Endothelial cell of umbilical vein (primary cell): ENCODE measurements around the gene ANXA2R. TPM values are rescaled to one million over a fixed set of nuclear protein-coding genes. Genes with fewer than 3 reads are reported as not detected.
A peak's percentile ranks its signal among the peaks of the same experiment; 100 is the strongest.

ENCODE experiments used
- BruUV-seq: library from RNA; stranded (reverse); fragments of 400-500 nt; replicated peaks from 2 replicates; lab custom pipeline; 2021; lab: Mats Ljungman, UMichigan
- CTCF ChIA-PET: fragments of 300-600, 350-600 bp; sonication (Branson Sonifier 250); formaldehyde crosslinking; loops from one replicate; lab custom pipeline; 2021; ENCODE audit warnings: antibody characterized with exemption, inconsistent platforms; lab: Charles Lee
- POLR2A ChIA-PET: fragments of 300-600, 350-600 bp; sonication (Branson Sonifier 250); formaldehyde crosslinking; loops from one replicate; lab custom pipeline; 2021; ENCODE audit warnings: antibody characterized with exemption, inconsistent platforms; lab: Charles Lee
- DNase-seq: peaks from one replicate; pipeline ENCODE4 v3.0.0-alpha.2; 2011; ENCODE audit warnings: low read depth, low spot score
- FAIRE-seq: peaks from 2 replicates; lab custom pipeline; 2011; peaks lifted over from hg19 to GRCh38; lab: Jason Lieb, UNC
- H2AFZ ChIP-seq: 2 replicates; pipeline ENCODE4 v1.6.0; 2012; ENCODE audit warnings: low read depth, low read length, control low read depth, inconsistent platforms
- H3K27ac ChIP-seq: 2 replicates; pipeline ENCODE4 v1.5.1; 2011; ENCODE audit warnings: low read depth, mild to moderate bottlenecking, control low read depth, low read length, moderate library complexity; ENCODE audit not compliant: insufficient read depth
- H3K27me3 ChIP-seq, 2 experiments: 2 replicates each; pipeline versions ENCODE4 v1.6.0 to v1.6.1; 2011; ENCODE audit warnings: low read length in 2 of 2, mixed read lengths in 1 of 2; ENCODE audit not compliant: control insufficient read depth in 2 of 2, insufficient read depth in 2 of 2
- H3K36me3 ChIP-seq, 2 experiments: 2 replicates in 1 of 2; 3 replicates in 1 of 2; pipeline ENCODE4 v1.5.1; 2011; ENCODE audit warnings: low read length in 2 of 2, mild to moderate bottlenecking in 1 of 2, moderate library complexity in 1 of 2; ENCODE audit not compliant: control insufficient read depth in 2 of 2, insufficient read depth in 2 of 2; ENCODE audit errors: extremely low read depth in 1 of 2
- H3K4me1 ChIP-seq: 3 replicates; pipeline ENCODE4 v1.5.1; 2011; ENCODE audit warnings: mild to moderate bottlenecking, low read length; ENCODE audit not compliant: control insufficient read depth, insufficient read depth; ENCODE audit errors: extremely low read depth
- H3K4me2 ChIP-seq: 2 replicates; pipeline ENCODE4 v1.6.1; 2011; ENCODE audit warnings: low read length, control low read depth, mixed read lengths; ENCODE audit not compliant: insufficient read depth
- H3K4me3 ChIP-seq, 3 experiments: fragments of 200-600 bp in 1 of 3; sonication (generic), shearing (Covaris generic) in 1 of 3; replicated peaks in 1 of 3; 2 replicates each; pipeline ENCODE4 v1.5.1; 2011 to 2016; ENCODE audit warnings: control low read depth in 3 of 3, low read length in 3 of 3, mild to moderate bottlenecking in 2 of 3, inconsistent platforms in 1 of 3, low read depth in 1 of 3, moderate library complexity in 1 of 3; ENCODE audit not compliant: insufficient read depth in 1 of 3
- H3K79me2 ChIP-seq: 2 replicates; pipeline ENCODE4 v1.6.0; 2012; ENCODE audit warnings: low read length, inconsistent platforms; ENCODE audit not compliant: control insufficient read depth, insufficient read depth
- H3K9ac ChIP-seq: replicated peaks from 2 replicates; pipeline ENCODE3; 2011; ENCODE audit warnings: low read length, control low read depth; ENCODE audit not compliant: insufficient read depth; ENCODE audit errors: extremely low read depth
- H3K9me1 ChIP-seq: replicated peaks from 3 replicates; pipeline ENCODE4 v1.6.0; 2011; ENCODE audit warnings: mild to moderate bottlenecking, low read length; ENCODE audit not compliant: control insufficient read depth, insufficient read depth; ENCODE audit errors: extremely low read depth
- H3K9me3 ChIP-seq: replicated peaks from 2 replicates; pipeline ENCODE4 v1.5.1; 2012; ENCODE audit warnings: low read length, inconsistent platforms; ENCODE audit not compliant: control insufficient read depth, insufficient read depth
- H4K20me1 ChIP-seq: replicated peaks from 2 replicates; pipeline ENCODE3; 2011; ENCODE audit warnings: mild to moderate bottlenecking, low read length; ENCODE audit not compliant: control insufficient read depth, insufficient read depth; ENCODE audit errors: extremely low read depth
- EZH2 ChIP-seq: IDR thresholded peaks from 2 replicates; pipeline ENCODE4 v1.6.1; 2012; ENCODE audit warnings: borderline replicate concordance, low read depth, mild to moderate bottlenecking, moderate library complexity, low read length, inconsistent platforms; ENCODE audit not compliant: severe bottlenecking
- GATA2 ChIP-seq: IDR thresholded peaks from 2 replicates; pipeline ENCODE4 v1.7.0; 2011; ENCODE audit warnings: low read depth, mild to moderate bottlenecking, moderate library complexity, mixed read lengths, low read length; ENCODE audit not compliant: insufficient read length, insufficient read depth
- JUN ChIP-seq: IDR thresholded peaks from 2 replicates; pipeline ENCODE4 v1.6.1; 2011; ENCODE audit warnings: borderline replicate concordance, low read depth; ENCODE audit not compliant: insufficient read length, insufficient read depth
- POLR2A ChIP-seq: IDR thresholded peaks from 2 replicates; pipeline ENCODE4 v1.6.1; 2012; ENCODE audit warnings: low read depth, mild to moderate bottlenecking, control low read depth, low read length
- POLR2AphosphoS5 ChIP-seq: IDR thresholded peaks from 2 replicates; pipeline ENCODE4 v1.6.1; 2012; ENCODE audit warnings: low read depth, mild to moderate bottlenecking, control low read depth, low read length, moderate library complexity; ENCODE audit not compliant: insufficient read depth
- dilution Hi-C: fragments of 300-500 bp; cut with MboI; formaldehyde crosslinking; loops from one replicate; pipeline ENCODE4 v1.15.0; 2019; ENCODE audit warnings: low sequenced_read_pairs; ENCODE audit not compliant: extremely low pct_ligation_motif_present
- intact Hi-C: fragments of 100-400 bp; cut with micrococcal nuclease; formaldehyde crosslinking; loops from one replicate; pipeline ENCODE4 v1.10.0; 2022
- polyA plus RNA-seq, 4 experiments: library from polyadenylated mRNA; depleted of rRNA in 3 of 4; stranded (reverse) in 3 of 4; unstranded in 1 of 4; fragments of >200 nt; gene quantifications; 2 replicates each; pipeline versions ENCODE4 v1.2.1 to v1.2.3, GENCODE V29; 2011 to 2012; ENCODE audit warnings: missing spikeins in 1 of 4
- total RNA-seq: library from RNA; stranded (reverse); gene quantifications from 2 replicates; pipeline ENCODE4 v1.2.3, GENCODE V29; 2021
- TF ChIP-seq, protein P1 (sequence below), 2 donors: IDR thresholded peaks; 1 replicate in 1 of 2; 2 replicates in 1 of 2; pipeline ENCODE4 v1.5.1; 2011; ENCODE audit warnings: low read length in 2 of 2, mild to moderate bottlenecking in 2 of 2, moderate library complexity in 2 of 2, control low read depth in 1 of 2, inconsistent platforms in 1 of 2, low read depth in 1 of 2; ENCODE audit not compliant: insufficient read depth in 1 of 2; ENCODE audit errors: extremely low read depth in 1 of 2
- TF ChIP-seq, protein P2 (sequence below): IDR thresholded peaks from 2 replicates; pipeline ENCODE4 v1.6.1; 2011; ENCODE audit not compliant: insufficient read depth, insufficient read length

The ANXA2R gene
- total and polyA plus RNA-seq, 2 donors (not counting 3 experiments of a cell fraction or from before 2014, with no cell fraction given): 6.6 to 10.4 TPM

DNA sequence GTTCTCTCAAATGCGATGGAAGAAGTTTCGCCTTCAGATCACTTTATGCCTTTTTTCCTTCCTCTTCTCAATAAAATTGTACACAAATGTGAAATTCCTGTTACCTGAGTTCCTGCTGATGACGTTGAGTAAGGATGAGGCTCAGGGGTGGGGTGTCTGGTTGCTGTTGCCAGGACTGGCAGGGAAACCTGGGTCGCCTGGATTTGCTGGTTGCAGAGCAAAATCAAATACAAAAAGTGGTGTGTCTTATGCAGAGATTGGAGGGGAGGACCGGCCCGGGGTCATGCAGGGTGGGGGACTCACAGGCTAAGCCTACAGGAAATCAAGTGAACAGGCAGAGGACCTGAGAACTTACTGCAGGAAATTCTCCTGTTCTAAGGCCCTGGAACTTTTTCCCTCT lies 39.2 kb downstream of the ANXA2R start:
- Histone ChIP-seq H4K20me1 (no peaks in the 10 kb centered on the region), H3K4me2 (peak overlapping the region; percentile 71), H3K9me1 (no peaks in the 10 kb centered on the region), H3K4me1 (peaks cover 15% of the 10 kb centered on the region), H2AFZ (no peak overlapping the region), H3K9ac (no peak overlapping the region), H3K27me3 (no peaks in the 10 kb centered on the region), H3K9me3 (no peaks in the 10 kb centered on the region), H3K36me3 (no peaks in the 10 kb centered on the region), H3K79me2 (no peaks in the 10 kb centered on the region), H3K4me3 (no peak overlapping the region), H3K27ac (no peak overlapping the region)
- FAIRE-seq: no peak
- BruUV-seq: no TSS peak
- no peak for TF ChIP-seq POLR2AphosphoS5
- TF ChIP-seq, protein P1, sequence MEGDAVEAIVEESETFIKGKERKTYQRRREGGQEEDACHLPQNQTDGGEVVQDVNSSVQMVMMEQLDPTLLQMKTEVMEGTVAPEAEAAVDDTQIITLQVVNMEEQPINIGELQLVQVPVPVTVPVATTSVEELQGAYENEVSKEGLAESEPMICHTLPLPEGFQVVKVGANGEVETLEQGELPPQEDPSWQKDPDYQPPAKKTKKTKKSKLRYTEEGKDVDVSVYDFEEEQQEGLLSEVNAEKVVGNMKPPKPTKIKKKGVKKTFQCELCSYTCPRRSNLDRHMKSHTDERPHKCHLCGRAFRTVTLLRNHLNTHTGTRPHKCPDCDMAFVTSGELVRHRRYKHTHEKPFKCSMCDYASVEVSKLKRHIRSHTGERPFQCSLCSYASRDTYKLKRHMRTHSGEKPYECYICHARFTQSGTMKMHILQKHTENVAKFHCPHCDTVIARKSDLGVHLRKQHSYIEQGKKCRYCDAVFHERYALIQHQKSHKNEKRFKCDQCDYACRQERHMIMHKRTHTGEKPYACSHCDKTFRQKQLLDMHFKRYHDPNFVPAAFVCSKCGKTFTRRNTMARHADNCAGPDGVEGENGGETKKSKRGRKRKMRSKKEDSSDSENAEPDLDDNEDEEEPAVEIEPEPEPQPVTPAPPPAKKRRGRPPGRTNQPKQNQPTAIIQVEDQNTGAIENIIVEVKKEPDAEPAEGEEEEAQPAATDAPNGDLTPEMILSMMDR (IDR thresholded peaks at IDR 0.05; ENCODE audit: extremely low read depth in 1 of 2, insufficient read depth in 1 of 2, low read depth in 1 of 2, low read length in 2 of 2): no peak
- TF ChIP-seq GATA2: no peak
- TF ChIP-seq EZH2: no peak
- no peak for TF ChIP-seq POLR2A
- no peak for TF ChIP-seq JUN
- TF ChIP-seq, protein P2, sequence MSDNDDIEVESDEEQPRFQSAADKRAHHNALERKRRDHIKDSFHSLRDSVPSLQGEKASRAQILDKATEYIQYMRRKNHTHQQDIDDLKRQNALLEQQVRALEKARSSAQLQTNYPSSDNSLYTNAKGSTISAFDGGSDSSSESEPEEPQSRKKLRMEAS: no peak
- POLR2A ChIA-PET: no interaction called here
- intact Hi-C loops: no loop called here
- CTCF ChIA-PET: no interaction called here
- no peak for DNase-seq
- dilution Hi-C loops: no loop called here
